22Rv1 (cell line): ENCODE measurements around the gene TRIM33.

ENCODE experiments used
- H3K27ac ChIP-seq: fragments of 450-650 bp; 2 replicates; pipeline ENCODE4 v1.5.1; 2017
- ZFX ChIP-seq: fragments of 450-650 bp; IDR thresholded peaks from 2 replicates; pipeline ENCODE4 v1.6.1; 2017; ENCODE audit warnings: antibody characterized with exemption, borderline replicate concordance
- TF ChIP-seq, protein P1 (sequence below): fragments of 450-650 bp; IDR thresholded peaks from 2 replicates; pipeline ENCODE4 v1.5.1; 2017; ENCODE audit warnings: mild to moderate bottlenecking

The TRIM33 gene

DNA sequence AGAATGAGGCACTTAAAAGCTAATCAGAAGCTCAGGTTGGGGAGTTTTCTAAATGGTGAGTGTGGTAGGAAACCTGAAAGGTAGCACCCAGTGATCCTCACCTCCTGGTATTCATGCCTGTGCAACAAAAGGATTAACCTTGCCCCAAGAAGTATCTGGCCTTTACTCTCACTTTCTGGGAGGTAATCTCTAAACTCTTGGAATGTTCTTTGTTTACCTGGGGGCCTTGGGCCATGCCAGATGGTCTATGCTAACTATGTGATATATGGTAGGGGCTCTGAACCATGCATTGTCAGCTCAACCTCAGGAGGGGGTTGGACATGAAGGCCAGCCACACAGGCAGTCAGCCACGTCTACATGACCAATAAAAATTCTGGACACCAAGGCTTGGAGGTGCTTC, 24.4 kb upstream of the TRIM33 start:
- no peak overlapping the region for H3K27ac ChIP-seq
- no peak for TF ChIP-seq ZFX
- TF ChIP-seq, protein P1, sequence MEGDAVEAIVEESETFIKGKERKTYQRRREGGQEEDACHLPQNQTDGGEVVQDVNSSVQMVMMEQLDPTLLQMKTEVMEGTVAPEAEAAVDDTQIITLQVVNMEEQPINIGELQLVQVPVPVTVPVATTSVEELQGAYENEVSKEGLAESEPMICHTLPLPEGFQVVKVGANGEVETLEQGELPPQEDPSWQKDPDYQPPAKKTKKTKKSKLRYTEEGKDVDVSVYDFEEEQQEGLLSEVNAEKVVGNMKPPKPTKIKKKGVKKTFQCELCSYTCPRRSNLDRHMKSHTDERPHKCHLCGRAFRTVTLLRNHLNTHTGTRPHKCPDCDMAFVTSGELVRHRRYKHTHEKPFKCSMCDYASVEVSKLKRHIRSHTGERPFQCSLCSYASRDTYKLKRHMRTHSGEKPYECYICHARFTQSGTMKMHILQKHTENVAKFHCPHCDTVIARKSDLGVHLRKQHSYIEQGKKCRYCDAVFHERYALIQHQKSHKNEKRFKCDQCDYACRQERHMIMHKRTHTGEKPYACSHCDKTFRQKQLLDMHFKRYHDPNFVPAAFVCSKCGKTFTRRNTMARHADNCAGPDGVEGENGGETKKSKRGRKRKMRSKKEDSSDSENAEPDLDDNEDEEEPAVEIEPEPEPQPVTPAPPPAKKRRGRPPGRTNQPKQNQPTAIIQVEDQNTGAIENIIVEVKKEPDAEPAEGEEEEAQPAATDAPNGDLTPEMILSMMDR: no peak

DNA sequence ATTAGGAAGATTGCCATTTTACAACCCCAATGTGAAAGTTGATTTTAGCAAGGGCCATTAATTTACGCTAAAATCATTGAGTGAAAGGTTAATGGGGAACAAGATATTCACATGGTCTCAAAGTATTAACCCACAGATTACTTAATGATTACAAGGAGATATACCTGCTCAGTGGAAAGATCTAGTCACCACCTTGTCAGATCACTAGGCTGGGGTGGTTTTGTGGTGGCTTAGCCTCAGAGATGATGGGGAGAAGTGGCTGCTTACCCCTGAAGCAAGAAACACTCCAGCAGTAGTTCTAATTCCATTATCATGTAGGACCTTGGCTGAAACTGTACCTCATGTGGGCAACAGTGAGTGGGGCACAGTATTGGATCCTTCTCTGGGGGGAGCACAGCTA, 20.1 kb upstream of the TRIM33 start:
- no peak overlapping the region for H3K27ac ChIP-seq
- TF ChIP-seq, protein P1: no peak
- TF ChIP-seq ZFX: no peak

DNA sequence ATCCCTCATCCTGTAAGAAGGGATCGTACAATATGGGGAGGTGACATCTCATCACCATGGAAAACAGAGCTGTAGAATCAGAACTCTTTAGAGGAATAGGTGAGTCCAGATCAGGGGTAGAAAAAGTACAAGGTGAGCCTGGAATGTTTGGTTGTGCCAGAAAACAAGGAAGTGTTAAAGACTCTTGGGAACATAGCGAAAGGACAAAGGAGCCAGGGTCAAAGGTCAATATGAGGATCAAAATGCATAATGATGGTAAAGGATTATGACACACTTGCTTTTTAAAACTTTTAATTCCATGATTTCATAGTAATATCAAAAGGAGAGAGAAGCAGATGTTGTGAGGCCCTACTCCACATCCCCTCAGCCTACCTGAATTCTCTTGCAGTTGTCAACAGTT, 19.2 kb upstream of the TRIM33 start:
- H3K27ac ChIP-seq: no peak overlapping the region
- no peak for TF ChIP-seq ZFX
- TF ChIP-seq, protein P1: no peak

DNA sequence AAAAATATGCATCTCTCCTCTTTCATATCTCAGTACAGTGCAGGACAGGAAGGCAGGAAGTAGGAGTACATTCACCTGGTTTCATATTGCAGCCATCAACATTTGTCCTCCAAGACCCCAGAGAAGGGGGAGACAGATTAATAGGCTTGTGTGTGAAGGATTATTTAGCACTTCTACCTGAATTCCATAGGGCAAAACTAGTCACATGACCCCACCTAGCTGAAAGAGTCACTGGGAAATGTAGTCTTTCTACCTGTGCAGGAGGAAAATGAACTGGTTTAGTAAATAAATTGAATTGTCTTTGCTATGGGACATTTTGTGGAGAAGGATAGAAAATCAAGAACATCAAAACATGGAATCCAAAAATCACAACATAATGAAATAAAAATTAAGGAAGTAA, 13.9 kb upstream of the TRIM33 start:
- TF ChIP-seq, protein P1: no peak
- TF ChIP-seq ZFX: no peak
- H3K27ac ChIP-seq: no peak overlapping the region

DNA sequence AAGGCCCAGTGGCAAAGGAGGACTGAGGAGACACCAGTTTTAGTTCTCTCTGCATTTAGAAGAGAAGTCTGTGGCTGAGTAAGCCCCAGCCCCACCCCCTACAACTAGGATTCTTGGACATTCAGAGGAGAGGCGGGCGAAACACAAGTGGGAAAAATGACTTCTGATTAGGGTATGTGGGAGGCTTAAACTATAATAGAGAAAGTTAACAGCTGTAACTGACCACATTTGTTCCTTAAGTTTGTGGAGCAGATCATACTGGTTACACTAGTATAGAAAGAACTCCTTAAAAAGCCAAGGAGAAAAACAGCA, 11.2 kb upstream of the TRIM33 start:
- TF ChIP-seq, protein P1: no peak
- no peak for TF ChIP-seq ZFX
- no peak overlapping the region for H3K27ac ChIP-seq

DNA sequence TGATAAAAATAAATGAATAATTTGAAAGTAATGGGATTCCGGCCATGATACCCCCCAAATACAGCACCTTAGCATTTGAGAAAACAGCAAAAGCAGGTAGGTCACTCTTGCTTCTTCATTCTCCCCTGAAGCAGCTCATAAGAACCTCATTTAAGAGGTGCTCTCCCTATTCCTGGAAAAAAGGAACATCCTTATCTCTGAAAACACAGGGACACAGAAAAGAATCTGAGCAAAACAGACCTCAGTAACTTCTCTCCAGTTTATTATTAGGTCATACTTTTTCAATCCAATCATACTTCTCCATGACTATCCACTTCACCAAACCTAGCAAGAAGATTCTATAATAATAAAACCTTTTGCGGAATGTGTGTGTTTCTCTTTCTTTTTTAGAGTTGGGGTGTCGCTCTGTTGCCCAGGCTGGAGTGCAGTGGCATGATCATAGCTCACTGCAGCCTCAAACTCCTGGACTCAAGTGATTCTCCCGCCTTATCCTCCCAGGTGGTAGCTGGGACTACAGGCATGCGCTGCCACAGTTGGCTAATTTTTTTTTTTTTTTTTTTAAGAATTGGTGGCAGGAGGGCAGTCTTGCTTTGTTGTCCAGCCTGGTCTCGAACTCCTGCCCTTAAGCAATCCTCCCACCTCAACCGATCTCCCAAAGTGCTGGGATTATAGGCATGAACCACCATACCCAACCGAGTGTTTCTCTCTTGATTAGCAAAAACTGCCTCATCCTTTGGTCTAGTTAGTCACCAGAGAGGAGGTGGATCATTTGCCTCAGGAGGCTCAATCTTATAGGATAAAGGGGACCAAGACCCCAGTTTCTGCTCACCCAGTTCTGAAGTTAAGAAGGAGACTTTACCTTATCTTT, 10.6 kb upstream of the TRIM33 start:
- no peak for TF ChIP-seq ZFX
- TF ChIP-seq, protein P1: no peak

DNA sequence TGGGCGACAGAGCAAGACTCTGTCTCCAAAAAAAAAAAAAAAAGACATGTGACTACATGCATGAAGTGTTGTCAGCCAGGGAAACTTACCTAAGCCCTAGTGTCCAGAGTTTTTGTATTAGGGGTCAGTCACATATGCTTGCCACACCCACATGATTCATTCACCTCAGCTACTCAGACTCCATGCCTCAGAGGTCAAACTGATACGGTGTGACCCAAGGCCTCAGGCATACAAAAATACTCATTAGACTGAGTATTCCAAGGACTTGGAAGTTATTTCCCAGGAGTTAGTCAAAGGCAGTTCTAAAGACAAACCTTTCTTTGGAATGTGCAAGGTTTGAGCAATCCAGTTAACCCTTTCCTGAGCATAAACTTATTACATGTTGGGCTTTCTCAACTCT, 6.3 kb upstream of the TRIM33 start:
- no peak for TF ChIP-seq ZFX
- TF ChIP-seq, protein P1: no peak
- H3K27ac ChIP-seq: no peak overlapping the region

More for the DNA sequence above, 10.6 kb upstream of the TRIM33 start:
- no peak overlapping the region for H3K27ac ChIP-seq
